HEK293 (cell line): ENCODE results near the gene KIAA0825.

Source experiments
- CTCF ChIA-PET: fragments of 350-600 bp; formaldehyde crosslinking; extraction: SDS; loops from one replicate; lab custom pipeline; 2021; ENCODE audit warnings: antibody characterized with exemption; lab: Yijun Ruan, JAX
- POLR2A ChIA-PET: fragments of 300-600 bp; formaldehyde crosslinking; extraction: SDS; loops from one replicate; lab custom pipeline; 2020; ENCODE audit warnings: antibody characterized with exemption, inconsistent platforms; lab: Yijun Ruan, JAX
- H3K27ac ChIP-seq: fragments of 200-500 bp; sonication (Bioruptor generic); 2 replicates; pipeline ENCODE4 v1.5.1; 2014; ENCODE audit warnings: low read depth, low read length, control low read depth, inconsistent platforms; ENCODE audit errors: extremely low read depth
- H3K36me3 ChIP-seq, 2 experiments: fragments of 200-500 bp in 1 of 2; sonication (Bioruptor generic) in 1 of 2; 1 replicate in 1 of 2; 2 replicates in 1 of 2; pipeline ENCODE4 v1.5.1; 2014 to 2017; ENCODE audit warnings: inconsistent platforms in 2 of 2, low read length in 2 of 2; ENCODE audit not compliant: control insufficient read depth in 2 of 2, insufficient read depth in 1 of 2
- H3K4me1 ChIP-seq: fragments of 200-500 bp; sonication (Bioruptor generic); 2 replicates; pipeline ENCODE4 v1.5.1; 2014; ENCODE audit warnings: mild to moderate bottlenecking, low read length, inconsistent platforms; ENCODE audit not compliant: control insufficient read depth, insufficient read depth
- H3K4me3 ChIP-seq: 2 replicates; pipeline ENCODE4 v1.5.1; 2011; ENCODE audit warnings: low read depth, mild to moderate bottlenecking, control low read depth, low read length, moderate library complexity
- H3K9me3 ChIP-seq: fragments of 200-500 bp; sonication (Bioruptor generic); 2 replicates; pipeline ENCODE4 v1.5.1; 2014; ENCODE audit warnings: low read depth, low read length, inconsistent platforms; ENCODE audit not compliant: control insufficient read depth, insufficient read depth
- KLF16 ChIP-seq: fragments of 450-650 bp; formaldehyde crosslinking; IDR thresholded peaks from 2 replicates; pipeline ENCODE4 v1.5.1; 2017; ENCODE audit warnings: missing biosample characterization, missing genetic modification characterization
- KLF8 ChIP-seq: fragments of 450-650 bp; formaldehyde crosslinking; IDR thresholded peaks from 2 replicates; pipeline ENCODE4 v1.5.1; 2016; ENCODE audit warnings: missing biosample characterization, missing genetic modification characterization
- OVOL3 ChIP-seq: fragments of 450-650 bp; formaldehyde crosslinking; IDR thresholded peaks from 2 replicates; pipeline ENCODE4 v1.5.1; 2016; ENCODE audit warnings: missing biosample characterization, missing genetic modification characterization
- PRDM1 ChIP-seq: fragments of 450-650 bp; formaldehyde crosslinking; IDR thresholded peaks from 2 replicates; pipeline ENCODE4; 2016; ENCODE audit warnings: missing biosample characterization, missing genetic modification characterization
- TRIM28 ChIP-seq: IDR thresholded peaks from 2 replicates; pipeline ENCODE4 v1.6.1; 2011; ENCODE audit warnings: low read length, control low read depth, borderline replicate concordance
- YY2 ChIP-seq: fragments of 450-650 bp; formaldehyde crosslinking; IDR thresholded peaks from 2 replicates; pipeline ENCODE4 v1.5.1; 2016; ENCODE audit warnings: missing biosample characterization, missing genetic modification characterization
- ZBTB1 ChIP-seq: fragments of 450-650 bp; formaldehyde crosslinking; IDR thresholded peaks from 2 replicates; pipeline ENCODE4 v1.5.1; 2016; ENCODE audit warnings: missing biosample characterization, missing genetic modification characterization
- ZBTB21 ChIP-seq: fragments of 450-650 bp; formaldehyde crosslinking; IDR thresholded peaks from 2 replicates; pipeline ENCODE4 v1.5.1; 2017; ENCODE audit warnings: missing biosample characterization, missing genetic modification characterization
- ZNF121 ChIP-seq: fragments of 450-650 bp; formaldehyde crosslinking; IDR thresholded peaks from 2 replicates; pipeline ENCODE4 v1.5.1; 2016; ENCODE audit warnings: missing biosample characterization, missing genetic modification characterization
- ZNF132 ChIP-seq: fragments of 450-650 bp; formaldehyde crosslinking; IDR thresholded peaks from 2 replicates; pipeline ENCODE4 v1.5.1; 2017; ENCODE audit warnings: missing biosample characterization, missing genetic modification characterization, borderline replicate concordance
- ZNF133 ChIP-seq: fragments of 450-650 bp; formaldehyde crosslinking; IDR thresholded peaks from 2 replicates; pipeline ENCODE4 v1.5.1; 2016; ENCODE audit warnings: missing biosample characterization, missing genetic modification characterization
- ZNF138 ChIP-seq: fragments of 450-650 bp; formaldehyde crosslinking; IDR thresholded peaks from 2 replicates; pipeline ENCODE4 v1.5.1; 2016; ENCODE audit warnings: missing biosample characterization, missing genetic modification characterization, borderline replicate concordance
- ZNF140 ChIP-seq: fragments of 450-650 bp; formaldehyde crosslinking; IDR thresholded peaks from 2 replicates; pipeline ENCODE4 v1.5.1; 2016; ENCODE audit warnings: missing biosample characterization, missing genetic modification characterization
- ZNF19 ChIP-seq: fragments of 450-650 bp; formaldehyde crosslinking; IDR thresholded peaks from 2 replicates; pipeline ENCODE4; 2016; ENCODE audit warnings: missing biosample characterization, missing genetic modification characterization, low read depth
- ZNF341 ChIP-seq: fragments of 450-650 bp; formaldehyde crosslinking; IDR thresholded peaks from 2 replicates; pipeline ENCODE4; 2016; ENCODE audit warnings: low read depth, missing biosample characterization, missing genetic modification characterization
- ZNF394 ChIP-seq: fragments of 450-650 bp; formaldehyde crosslinking; IDR thresholded peaks from 2 replicates; pipeline ENCODE4 v1.5.1; 2016; ENCODE audit warnings: missing biosample characterization, missing genetic modification characterization, mild to moderate bottlenecking, moderate library complexity, borderline replicate concordance
- ZNF48 ChIP-seq: fragments of 450-650 bp; formaldehyde crosslinking; IDR thresholded peaks from 2 replicates; pipeline ENCODE4 v1.5.1; 2016; ENCODE audit warnings: missing biosample characterization, missing genetic modification characterization
- ZNF585B ChIP-seq: fragments of 450-650 bp; formaldehyde crosslinking; IDR thresholded peaks from 2 replicates; pipeline ENCODE4 v1.5.1; 2016; ENCODE audit warnings: missing biosample characterization, missing genetic modification characterization
- ZNF596 ChIP-seq: fragments of 450-650 bp; IDR thresholded peaks from 2 replicates; pipeline ENCODE4 v1.5.0; 2018; ENCODE audit warnings: missing biosample characterization, mild to moderate bottlenecking, missing genetic modification characterization, moderate library complexity
- ZNF610 ChIP-seq: fragments of 450-650 bp; formaldehyde crosslinking; IDR thresholded peaks from 2 replicates; pipeline ENCODE4 v1.5.1; 2016; ENCODE audit warnings: missing biosample characterization, missing genetic modification characterization, borderline replicate concordance
- ZNF658 ChIP-seq: fragments of 450-650 bp; formaldehyde crosslinking; IDR thresholded peaks from 2 replicates; pipeline ENCODE4; 2016; ENCODE audit warnings: missing biosample characterization, missing genetic modification characterization
- ZNF701 ChIP-seq: fragments of 450-650 bp; formaldehyde crosslinking; IDR thresholded peaks from 2 replicates; pipeline ENCODE4 v1.5.1; 2016; ENCODE audit warnings: missing biosample characterization, missing genetic modification characterization
- ZNF777 ChIP-seq: fragments of 450-650 bp; formaldehyde crosslinking; IDR thresholded peaks from 2 replicates; pipeline ENCODE4 v1.5.1; 2017; ENCODE audit warnings: missing biosample characterization, missing genetic modification characterization, borderline replicate concordance
- ZNF792 ChIP-seq: fragments of 450-650 bp; formaldehyde crosslinking; IDR thresholded peaks from 2 replicates; pipeline ENCODE4 v1.5.1; 2016; ENCODE audit warnings: missing biosample characterization, missing genetic modification characterization
- TF ChIP-seq, protein P1 (sequence below): fragments of 450-650 bp; formaldehyde crosslinking; IDR thresholded peaks from 2 replicates; pipeline ENCODE4 v1.5.1; 2016; ENCODE audit warnings: missing biosample characterization, missing genetic modification characterization
- TF ChIP-seq, protein P2 (sequence below): fragments of 450-650 bp; formaldehyde crosslinking; IDR thresholded peaks from 2 replicates; pipeline ENCODE4 v1.5.1; 2016; ENCODE audit warnings: missing biosample characterization, missing genetic modification characterization
- TF ChIP-seq, protein P3 (sequence below): fragments of 450-650 bp; formaldehyde crosslinking; IDR thresholded peaks from 2 replicates; pipeline ENCODE4 v1.5.1; 2017; ENCODE audit warnings: missing biosample characterization, missing genetic modification characterization
- TF ChIP-seq, protein P4 (sequence below): fragments of 450-650 bp; formaldehyde crosslinking; IDR thresholded peaks from 2 replicates; pipeline ENCODE4 v1.5.1; 2016; ENCODE audit warnings: missing biosample characterization, missing genetic modification characterization

The KIAA0825 gene

DNA sequence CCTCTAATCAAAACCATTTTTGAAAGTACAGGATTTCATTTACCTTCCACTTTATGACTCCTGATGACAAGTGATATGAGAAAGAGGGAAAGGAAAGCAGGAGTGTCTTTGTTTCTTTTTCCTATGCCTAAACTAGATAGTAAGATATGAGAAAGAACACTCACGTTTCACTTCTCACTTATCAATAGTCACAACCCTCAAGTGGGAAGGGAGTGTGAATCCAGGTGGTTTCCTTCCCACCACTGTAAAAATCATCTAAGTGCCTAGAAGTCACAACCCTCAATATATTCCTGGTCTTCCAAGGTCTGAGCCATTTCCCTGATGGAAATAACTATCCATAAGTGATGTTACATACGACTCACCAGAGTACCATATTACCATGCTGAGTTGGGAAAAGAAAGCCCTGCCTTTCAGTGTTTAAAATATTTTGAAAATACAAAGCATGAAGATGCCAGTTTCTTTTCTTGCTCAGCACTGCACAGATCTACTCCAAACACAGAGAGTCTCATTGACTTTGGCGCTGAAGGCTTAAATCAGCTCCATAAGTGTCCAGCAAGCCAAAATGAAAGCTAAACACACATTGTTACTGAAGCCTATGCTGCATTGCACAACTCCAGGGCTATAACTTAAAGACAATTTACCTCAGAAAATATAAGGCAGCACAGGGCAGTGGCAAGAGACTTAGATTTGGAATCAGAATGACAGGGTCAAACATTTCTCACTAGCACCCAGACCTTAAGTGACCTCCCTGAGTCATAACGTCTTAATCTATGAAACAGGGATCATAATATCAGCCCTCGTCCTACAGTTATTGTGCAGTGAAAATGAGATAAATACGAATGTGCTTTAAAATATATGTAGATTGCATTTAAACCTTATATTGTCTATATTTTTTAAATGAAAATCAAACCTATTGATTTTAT is 301.2 kb downstream of the KIAA0825 start:
- Histone ChIP-seq H3K36me3 (no peaks in the 10 kb centered on the region), H3K4me1 (no peaks in the 10 kb centered on the region), H3K27ac (no peak overlapping the region), H3K9me3 (no peaks in the 10 kb centered on the region), H3K4me3 (no peak overlapping the region)
- TF ChIP-seq ZNF701 (no peak), PRDM1 (tag by site-specific recombination) (no peak), TRIM28 (no peak), ZNF777 (tag by site-specific recombination) (no peak), ZNF140 (no peak), ZNF132 (no peak), ZNF121 (tag by site-specific recombination) (no peak), ZNF341 (no peak), OVOL3 (tag by site-specific recombination) (no peak)
- CTCF ChIA-PET, result no interaction called here
- POLR2A ChIA-PET, result no interaction called here

DNA sequence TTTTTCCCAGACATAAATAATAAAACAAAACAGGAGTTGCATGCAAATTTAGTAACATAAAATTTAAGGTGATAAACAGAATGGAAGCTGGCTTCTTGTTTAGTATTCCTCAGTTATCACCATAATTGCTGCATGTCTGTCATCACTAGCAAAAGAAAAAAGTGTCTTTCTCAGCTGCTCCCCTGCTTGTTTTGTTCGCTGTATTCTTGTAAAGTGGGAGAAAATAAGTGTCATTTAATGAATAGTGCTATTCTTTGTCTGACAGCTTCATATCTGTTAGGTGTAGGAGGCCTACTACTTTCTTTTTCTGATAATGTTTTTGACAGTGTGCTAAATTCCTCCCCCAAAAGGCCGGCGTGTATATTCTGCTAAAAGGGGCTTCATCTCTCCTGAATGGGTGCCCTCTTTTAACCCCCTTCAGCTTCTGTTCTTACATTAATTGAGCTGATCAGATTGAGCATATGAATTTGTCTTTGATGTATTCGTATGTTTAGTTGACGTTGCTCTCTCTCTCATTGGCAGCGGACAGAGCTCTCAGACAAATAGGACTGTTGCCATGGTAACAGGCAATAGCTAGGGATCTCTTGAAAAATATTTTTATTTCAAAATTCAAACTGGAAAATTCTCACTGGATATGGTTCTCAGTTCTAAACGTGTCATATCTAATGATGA is 303.8 kb downstream of the KIAA0825 start:
- CTCF ChIA-PET, result interaction anchor here (0.7 kb wide), 1 partner anchor 408 kb away, joined by 3 read pairs; no protein-coding TSS in a partner anchor
- H3K36me3 ChIP-seq, result no peaks in the 10 kb centered on the region
- no peak overlapping the region for H3K4me3 ChIP-seq
- no peak for TF ChIP-seq ZBTB21 (tag by site-specific recombination)
- TF ChIP-seq, protein P1, sequence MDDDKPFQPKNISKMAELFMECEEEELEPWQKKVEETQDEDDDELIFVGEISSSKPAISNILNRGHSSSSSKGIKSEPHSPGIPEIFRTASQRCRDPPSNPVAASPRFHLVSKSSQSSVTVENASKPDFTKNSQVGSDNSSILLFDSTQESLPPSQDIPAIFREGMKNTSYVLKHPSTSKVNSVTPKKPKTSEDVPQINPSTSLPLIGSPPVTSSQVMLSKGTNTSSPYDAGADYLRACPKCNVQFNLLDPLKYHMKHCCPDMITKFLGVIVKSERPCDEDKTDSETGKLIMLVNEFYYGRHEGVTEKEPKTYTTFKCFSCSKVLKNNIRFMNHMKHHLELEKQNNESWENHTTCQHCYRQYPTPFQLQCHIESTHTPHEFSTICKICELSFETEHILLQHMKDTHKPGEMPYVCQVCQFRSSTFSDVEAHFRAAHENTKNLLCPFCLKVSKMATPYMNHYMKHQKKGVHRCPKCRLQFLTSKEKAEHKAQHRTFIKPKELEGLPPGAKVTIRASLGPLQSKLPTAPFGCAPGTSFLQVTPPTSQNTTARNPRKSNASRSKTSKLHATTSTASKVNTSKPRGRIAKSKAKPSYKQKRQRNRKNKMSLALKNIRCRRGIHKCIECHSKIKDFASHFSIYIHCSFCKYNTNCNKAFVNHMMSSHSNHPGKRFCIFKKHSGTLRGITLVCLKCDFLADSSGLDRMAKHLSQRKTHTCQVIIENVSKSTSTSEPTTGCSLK, result no peak
- no peak for TF ChIP-seq ZNF792
- no peak for TF ChIP-seq ZNF658
- TF ChIP-seq ZNF394 (tag by site-specific recombination), result no peak
- no peak for TF ChIP-seq ZNF585B
- no peak for TF ChIP-seq ZNF596 (tag by site-specific recombination)
- no peak for TF ChIP-seq YY2
- TF ChIP-seq ZNF610 (tag by site-specific recombination), result no peak
- TF ChIP-seq ZNF19 (tag by site-specific recombination), result no peak
- no peak for TF ChIP-seq ZNF133 (tag by site-specific recombination)
- TF ChIP-seq ZNF138, result no peak
- TF ChIP-seq KLF8 (tag by site-specific recombination), result no peak
- TF ChIP-seq, protein P2, sequence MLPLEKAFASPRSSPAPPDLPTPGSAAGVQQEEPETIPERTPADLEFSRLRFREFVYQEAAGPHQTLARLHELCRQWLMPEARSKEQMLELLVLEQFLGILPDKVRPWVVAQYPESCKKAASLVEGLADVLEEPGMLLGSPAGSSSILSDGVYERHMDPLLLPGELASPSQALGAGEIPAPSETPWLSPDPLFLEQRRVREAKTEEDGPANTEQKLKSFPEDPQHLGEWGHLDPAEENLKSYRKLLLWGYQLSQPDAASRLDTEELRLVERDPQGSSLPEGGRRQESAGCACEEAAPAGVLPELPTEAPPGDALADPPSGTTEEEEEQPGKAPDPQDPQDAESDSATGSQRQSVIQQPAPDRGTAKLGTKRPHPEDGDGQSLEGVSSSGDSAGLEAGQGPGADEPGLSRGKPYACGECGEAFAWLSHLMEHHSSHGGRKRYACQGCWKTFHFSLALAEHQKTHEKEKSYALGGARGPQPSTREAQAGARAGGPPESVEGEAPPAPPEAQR (tag by site-specific recombination), result no peak
- no peak for TF ChIP-seq ZBTB1 (tag by site-specific recombination)
- TF ChIP-seq KLF16 (tag by site-specific recombination), result no peak
- TF ChIP-seq, protein P3, sequence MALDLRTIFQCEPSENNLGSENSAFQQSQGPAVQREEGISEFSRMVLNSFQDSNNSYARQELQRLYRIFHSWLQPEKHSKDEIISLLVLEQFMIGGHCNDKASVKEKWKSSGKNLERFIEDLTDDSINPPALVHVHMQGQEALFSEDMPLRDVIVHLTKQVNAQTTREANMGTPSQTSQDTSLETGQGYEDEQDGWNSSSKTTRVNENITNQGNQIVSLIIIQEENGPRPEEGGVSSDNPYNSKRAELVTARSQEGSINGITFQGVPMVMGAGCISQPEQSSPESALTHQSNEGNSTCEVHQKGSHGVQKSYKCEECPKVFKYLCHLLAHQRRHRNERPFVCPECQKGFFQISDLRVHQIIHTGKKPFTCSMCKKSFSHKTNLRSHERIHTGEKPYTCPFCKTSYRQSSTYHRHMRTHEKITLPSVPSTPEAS, result no peak
- TF ChIP-seq, protein P4, sequence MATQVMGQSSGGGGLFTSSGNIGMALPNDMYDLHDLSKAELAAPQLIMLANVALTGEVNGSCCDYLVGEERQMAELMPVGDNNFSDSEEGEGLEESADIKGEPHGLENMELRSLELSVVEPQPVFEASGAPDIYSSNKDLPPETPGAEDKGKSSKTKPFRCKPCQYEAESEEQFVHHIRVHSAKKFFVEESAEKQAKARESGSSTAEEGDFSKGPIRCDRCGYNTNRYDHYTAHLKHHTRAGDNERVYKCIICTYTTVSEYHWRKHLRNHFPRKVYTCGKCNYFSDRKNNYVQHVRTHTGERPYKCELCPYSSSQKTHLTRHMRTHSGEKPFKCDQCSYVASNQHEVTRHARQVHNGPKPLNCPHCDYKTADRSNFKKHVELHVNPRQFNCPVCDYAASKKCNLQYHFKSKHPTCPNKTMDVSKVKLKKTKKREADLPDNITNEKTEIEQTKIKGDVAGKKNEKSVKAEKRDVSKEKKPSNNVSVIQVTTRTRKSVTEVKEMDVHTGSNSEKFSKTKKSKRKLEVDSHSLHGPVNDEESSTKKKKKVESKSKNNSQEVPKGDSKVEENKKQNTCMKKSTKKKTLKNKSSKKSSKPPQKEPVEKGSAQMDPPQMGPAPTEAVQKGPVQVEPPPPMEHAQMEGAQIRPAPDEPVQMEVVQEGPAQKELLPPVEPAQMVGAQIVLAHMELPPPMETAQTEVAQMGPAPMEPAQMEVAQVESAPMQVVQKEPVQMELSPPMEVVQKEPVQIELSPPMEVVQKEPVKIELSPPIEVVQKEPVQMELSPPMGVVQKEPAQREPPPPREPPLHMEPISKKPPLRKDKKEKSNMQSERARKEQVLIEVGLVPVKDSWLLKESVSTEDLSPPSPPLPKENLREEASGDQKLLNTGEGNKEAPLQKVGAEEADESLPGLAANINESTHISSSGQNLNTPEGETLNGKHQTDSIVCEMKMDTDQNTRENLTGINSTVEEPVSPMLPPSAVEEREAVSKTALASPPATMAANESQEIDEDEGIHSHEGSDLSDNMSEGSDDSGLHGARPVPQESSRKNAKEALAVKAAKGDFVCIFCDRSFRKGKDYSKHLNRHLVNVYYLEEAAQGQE (tag by site-specific recombination), result no peak
- TF ChIP-seq ZNF48 (tag by site-specific recombination), result no peak
- POLR2A ChIA-PET, result no interaction called here
- H3K9me3 ChIP-seq, result no peaks in the 10 kb centered on the region
- no peak overlapping the region for H3K27ac ChIP-seq
- no peaks in the 10 kb centered on the region for H3K4me1 ChIP-seq
